NCI-H748 treated with DMSO at 0.1 percent for 48 hours (cell line): Measurements from ENCODE around the gene PYHIN1.
A peak's percentile ranks its signal among the peaks of the same experiment; 100 is the strongest.
"Not testable (repeated sequence)": the region's sequence is repeated elsewhere in the genome, so short reads cannot be mapped to it uniquely, and the experiment has no call there.

Source experiments
- DNase-seq: peaks from one replicate; lab custom pipeline; 2025; lab: John Stamatoyannopoulos, UW

PYHIN1 gene

DNA sequence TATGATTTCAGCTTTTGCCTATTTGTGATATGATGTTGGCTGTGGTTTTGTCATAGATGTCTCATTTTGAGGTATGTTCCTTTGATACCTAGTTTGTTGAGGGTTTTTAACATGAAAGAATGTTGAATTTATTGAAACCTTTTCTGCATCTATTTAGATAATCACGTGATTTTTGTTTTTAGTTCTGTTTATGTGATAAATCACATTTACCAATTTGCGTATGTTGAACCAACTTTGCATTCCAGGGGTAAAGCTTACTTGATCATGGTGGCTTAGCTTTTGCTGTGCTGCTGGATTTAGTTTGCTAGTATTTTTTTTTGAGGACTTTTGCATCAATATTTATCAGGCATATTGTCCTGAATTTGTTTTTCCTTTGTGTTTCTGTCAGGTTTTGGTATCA lies 51.9 kb downstream of the PYHIN1 start:
- no peak for DNase-seq

DNA sequence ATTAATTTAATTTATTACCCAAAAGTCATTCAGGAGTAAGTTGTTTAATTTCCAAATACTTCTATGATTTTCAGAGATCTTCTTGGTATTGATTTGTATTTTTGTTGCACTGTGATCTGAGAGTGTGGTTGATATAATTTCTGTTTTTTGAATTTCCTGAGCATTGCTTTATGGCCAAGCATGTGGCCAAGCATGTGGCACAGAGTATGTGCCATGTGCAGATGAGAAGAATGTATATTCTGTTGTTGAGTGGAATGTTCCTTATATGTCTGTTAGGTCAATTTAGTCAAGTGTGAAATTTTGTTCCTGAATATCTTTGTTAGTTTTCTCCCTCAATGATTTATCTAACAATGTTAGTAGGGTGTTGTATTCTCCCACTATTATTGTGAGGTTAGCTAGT lies 53.0 kb downstream of the PYHIN1 start:
- no peak for DNase-seq

DNA sequence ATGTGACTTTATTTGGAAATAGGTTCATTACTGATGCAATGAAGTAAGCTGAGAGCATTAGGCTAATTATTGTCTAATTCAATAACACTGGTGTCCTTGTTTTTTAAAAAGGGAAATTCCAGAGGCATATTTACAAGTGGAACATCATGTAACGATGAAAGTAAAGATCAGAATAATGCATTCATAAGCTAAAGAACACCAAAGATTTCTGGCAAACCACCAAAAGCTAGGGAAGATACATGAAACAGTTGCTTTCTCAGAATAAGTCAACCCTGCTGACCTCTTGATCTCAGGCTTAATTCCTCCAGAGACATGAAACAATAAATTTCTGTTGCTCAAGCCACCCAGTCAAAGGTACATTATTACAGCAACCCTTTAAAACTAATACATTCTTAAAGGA lies 58.1 kb downstream of the PYHIN1 start:
- DNase-seq, result no peak

GRCh38 chr1:158992787-158993312 lies 61.5 kb downstream of the PYHIN1 start:
- no peak for DNase-seq

DNA sequence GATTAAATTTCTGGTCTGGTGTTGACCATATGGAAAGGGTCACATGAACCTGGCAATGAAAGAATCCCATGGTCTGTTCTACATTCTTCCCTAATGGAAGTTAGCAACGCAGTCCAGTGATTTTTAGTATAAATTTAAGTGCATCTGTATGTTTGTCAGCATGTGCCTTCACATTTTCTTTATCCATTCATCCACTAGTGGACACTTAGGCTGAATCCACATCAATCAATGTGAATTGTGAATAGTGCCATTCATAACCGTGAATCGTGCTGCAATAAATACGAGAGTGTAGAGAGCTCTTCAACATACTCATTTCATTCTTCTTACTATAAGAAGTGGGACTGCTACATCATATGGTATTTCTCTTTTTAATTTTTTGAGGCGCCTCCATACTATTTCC lies 65.6 kb downstream of the PYHIN1 start:
- DNase-seq, result no peak

GRCh38 chr1:158998037-158998780 lies 66.9 kb downstream of the PYHIN1 start:
- DNase-seq, result no peak

GRCh38 chr1:158998781-158999161 lies 67.4 kb downstream of the PYHIN1 start:
- peak; percentile 31 for DNase-seq

GRCh38 chr1:158999316-159000069 lies 68.1 kb downstream of the PYHIN1 start:
- DNase-seq, result no peak

GRCh38 chr1:159000070-159000409 lies 68.7 kb downstream of the PYHIN1 start:
- DNase-seq, result no peak

DNA sequence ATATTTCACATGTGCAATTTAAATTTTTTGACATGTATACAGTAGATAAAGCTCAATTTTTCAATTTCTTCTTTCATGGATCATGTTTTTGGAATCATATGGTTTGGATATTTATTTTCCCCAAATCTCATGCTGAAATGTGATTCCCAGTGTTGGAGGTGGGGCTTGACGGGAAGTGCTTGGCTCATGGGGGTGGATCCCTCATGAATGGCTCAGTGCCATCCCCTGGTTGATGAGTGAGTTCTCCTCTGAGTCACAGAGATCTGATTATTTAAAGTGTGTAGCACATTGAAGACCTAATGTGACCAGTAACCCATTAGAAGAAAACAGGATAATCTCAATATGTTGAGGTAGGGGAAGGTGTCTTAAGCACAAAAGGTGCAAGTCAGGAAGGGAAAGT lies 69.3 kb downstream of the PYHIN1 start:
- DNase-seq, result no peak

DNA sequence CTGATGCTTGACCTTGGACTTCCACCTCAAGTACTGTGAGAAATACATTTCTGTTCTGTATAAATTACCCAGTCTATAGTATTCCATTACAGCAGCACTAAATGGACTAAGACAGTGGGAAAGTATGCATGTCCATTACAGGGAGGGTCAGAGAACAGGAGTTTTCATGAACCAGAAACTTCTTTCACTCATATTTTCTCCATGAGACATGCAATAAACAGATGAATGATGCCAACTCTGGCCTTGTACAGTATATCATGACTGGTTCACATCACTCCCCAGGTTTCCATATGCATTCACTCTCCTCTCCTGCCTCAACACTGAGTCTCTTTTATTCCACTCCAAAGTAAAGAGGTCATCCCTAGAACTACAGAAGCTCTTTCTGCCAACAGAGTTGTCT lies 73.8 kb downstream of the PYHIN1 start:
- no peak for DNase-seq

DNA sequence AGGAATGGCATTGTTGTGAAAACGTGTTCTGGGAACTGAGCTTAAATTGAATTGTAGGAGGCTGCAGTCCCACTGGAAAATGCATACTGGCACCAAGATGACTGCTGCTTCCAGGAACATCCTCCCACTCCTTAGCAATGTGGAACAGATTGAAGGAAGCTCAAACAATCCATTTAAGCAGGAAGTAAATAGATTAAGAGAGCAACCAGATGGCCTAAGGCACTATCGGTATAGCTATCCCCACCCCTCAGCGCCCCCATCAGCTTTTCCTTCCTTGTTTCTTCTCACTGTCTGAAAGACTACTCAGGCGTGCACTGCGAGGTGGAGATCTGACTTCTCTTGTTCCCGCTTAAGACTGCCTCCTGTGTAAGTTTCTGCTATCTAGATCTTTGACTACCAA lies 74.3 kb downstream of the PYHIN1 start:
- DNase-seq, result no peak

- DNase-seq, result not testable (repeated sequence)
Observed at GRCh38 chr1:159006210-159006807, 75.0 kb downstream of the PYHIN1 start.

DNA sequence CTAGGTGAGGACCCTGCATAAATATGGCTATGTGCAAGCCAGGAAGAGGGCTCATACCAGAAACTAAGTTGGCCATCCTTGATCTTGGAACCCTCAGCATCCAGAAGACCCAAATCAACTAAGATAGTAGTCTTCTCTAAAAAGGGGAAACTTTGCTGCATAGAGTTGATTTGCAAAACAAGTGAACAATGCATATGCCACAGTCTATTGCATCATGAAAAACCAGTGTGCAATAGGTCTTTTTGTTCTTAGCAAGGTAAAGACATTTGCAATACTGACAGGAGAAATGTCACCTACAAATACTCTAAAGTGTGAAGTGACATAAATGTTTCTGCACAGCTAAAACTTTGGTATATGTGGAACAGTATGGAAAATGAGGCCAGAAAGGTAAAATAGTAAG lies 76.4 kb downstream of the PYHIN1 start:
- DNase-seq, result no peak

GRCh38 chr1:159008744-159009188 lies 77.4 kb downstream of the PYHIN1 start:
- DNase-seq, result no peak

GRCh38 chr1:159009287-159009686 lies 77.9 kb downstream of the PYHIN1 start:
- no peak for DNase-seq

DNA sequence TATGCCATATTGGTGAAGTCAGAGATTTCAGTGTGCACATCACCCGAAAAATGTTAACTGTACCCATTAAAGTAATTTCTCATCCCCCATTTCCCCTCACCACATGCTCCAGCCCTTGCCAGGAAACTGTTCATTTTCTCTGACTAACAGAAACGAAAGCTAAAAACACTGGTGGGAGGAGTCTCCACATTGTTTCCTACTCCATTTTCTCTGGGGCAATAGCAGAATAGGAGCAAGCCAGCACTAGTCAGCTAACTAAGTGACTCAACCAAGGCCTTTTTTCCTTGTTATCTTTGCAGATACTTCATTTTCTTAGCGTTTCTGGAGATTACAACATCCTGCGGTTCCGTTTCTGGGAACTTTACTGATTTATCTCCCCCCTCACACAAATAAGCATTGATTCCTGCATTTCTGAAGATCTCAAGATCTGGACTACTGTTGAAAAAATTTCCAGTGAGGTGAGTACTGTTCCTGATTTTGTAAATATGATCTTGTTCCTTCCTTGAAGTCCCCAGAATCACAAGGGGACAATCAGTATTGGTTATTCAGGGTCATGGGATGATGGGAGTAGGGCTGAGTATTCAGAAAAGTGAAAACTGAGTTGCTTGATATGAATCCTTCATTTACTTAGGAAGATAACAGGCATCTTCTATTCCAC lies 78.5 kb downstream of the PYHIN1 start, which contains the start of gene IFI16:
Gene IFI16 (plus strand): TSS at position 204 of the 658 bp plus-strand sequence. CDS start 4,774 bp downstream, outside the sequence.
- DNase-seq, result no peak

DNA sequence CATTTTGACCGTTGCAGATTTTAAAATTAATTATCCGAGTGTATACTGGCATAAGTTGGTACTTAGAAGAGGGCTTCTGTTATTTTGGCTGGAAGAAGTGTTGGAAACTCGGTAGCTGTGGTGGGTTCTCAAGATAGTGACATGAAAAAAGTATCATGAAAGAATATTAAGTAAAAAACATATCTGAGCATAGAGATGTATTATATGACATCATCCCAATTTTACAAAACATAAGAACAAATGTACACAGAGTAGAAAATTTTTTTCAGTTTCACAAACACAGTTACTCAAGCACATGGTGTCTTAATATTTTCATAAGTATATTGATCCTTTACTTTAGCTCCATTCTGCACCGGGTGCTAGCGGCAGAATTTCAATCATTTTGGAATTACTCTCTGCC lies 79.0 kb downstream of the PYHIN1 start:
- no peak for DNase-seq

DNA sequence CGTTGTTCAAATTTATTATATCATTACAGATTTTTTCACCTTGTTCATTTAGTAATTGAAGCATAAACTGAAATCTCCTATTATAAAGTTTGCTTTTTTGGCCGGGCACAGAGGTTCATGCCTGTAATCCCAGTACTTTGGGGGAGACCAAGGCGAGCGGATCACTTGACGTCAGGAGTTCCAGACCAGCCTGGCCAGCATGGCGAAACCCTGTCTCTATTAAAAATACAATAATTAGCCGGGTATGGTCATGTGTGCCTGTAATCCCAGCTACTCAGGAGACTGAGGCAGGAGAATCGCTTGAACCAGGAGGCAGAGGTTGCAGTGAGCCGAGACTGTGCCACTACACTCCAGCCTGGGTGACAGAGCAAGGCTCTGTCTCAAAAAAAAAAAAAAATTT lies 79.6 kb downstream of the PYHIN1 start:
- DNase-seq, result not testable (repeated sequence)

- DNase-seq, result no peak
Observed at GRCh38 chr1:159011751-159012150, 80.4 kb downstream of the PYHIN1 start.

DNA sequence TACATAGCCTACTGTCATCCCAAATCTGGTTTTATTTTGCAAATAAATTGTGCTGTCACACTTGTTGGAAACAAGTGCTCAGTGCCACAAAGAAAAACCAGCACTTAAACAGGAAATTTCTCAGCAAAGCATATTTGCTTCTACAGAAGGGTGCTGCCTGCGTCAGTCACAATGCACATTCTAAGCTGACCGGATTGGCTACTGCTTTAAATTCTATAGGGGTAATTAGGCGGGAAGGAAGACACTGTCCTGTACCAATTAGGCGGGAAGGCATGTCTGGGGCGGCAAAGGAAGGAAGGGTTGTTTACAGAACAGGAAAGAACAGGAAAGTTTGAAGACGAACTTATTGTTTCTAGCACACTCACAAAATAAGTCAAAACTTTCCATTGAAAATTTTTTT lies 81.1 kb downstream of the PYHIN1 start:
- DNase-seq, result no peak

DNA sequence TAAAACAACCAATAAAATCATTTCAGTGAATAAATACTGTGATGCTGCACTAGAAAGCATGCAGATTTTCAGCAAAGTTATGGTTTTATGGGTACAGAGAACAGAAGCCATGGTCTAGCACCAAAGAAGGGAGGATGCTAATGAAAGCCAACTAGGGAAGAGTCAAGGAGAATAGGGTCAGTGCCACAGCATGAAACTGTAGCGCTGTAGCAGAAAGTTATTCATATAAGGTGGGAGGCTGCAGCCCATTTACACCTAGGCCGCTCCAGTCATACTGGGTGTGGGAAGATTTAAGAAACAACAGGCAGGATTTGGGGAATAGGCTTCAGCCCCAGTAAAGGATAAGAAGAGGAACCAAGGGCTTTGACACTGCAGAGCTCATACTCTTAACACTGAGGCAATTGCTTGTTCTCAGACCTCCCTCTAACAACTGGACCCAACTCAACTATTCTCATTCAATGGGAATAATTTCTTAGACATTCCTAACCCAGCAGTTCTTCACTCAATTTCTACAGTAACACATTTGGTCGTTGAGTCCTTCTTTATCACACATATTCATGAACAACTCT lies 82.7 kb downstream of the PYHIN1 start:
- DNase-seq, result no peak
